HG02973 (cell line): ENCODE data around the gene MIS18A.
"Not testable (repeated sequence)": the region's sequence is repeated elsewhere in the genome, so short reads cannot be mapped to it uniquely, and the experiment has no call there.

Experiments used
- ATAC-seq: cut with Tn5 transposase; IDR thresholded peaks from one replicate; pipeline ENCODE4 v1.9.1; 2021; ENCODE audit warnings: moderate library complexity; ENCODE audit not compliant: unreplicated experiment

The MIS18A gene

GRCh38 chr21:32278518-32279376 is at the start of gene MIS18A:
Gene MIS18A, minus strand, starts transcription at chr21:32279049. Its CDS starts 35 bp downstream, at chr21:32279014.
- ATAC-seq = peak; percentile 88

- ATAC-seq = no peak
Observed at GRCh38 chr21:32328595-32328994, 49.7 kb upstream of the MIS18A start.

GRCh38 chr21:32325706-32326105 is 46.9 kb upstream of the MIS18A start:
- ATAC-seq = no peak

- ATAC-seq = no peak
Observed at GRCh38 chr21:32322676-32323075, 43.8 kb upstream of the MIS18A start.

GRCh38 chr21:32322103-32322502 is 43.3 kb upstream of the MIS18A start:
- ATAC-seq = no peak

- no peak for ATAC-seq
Observed at GRCh38 chr21:32321480-32321879, 42.6 kb upstream of the MIS18A start.

- no peak for ATAC-seq
Observed at GRCh38 chr21:32320726-32321125, 41.9 kb upstream of the MIS18A start.

GRCh38 chr21:32320059-32320458 is 41.2 kb upstream of the MIS18A start:
- ATAC-seq = no peak

GRCh38 chr21:32319012-32319411 is 40.2 kb upstream of the MIS18A start:
- ATAC-seq = no peak

- no peak for ATAC-seq
Observed at GRCh38 chr21:32317726-32318125, 38.9 kb upstream of the MIS18A start.

GRCh38 chr21:32316361-32317215 is 37.7 kb upstream of the MIS18A start:
- ATAC-seq = no peak

- ATAC-seq = no peak
Observed at GRCh38 chr21:32315511-32316281, 36.8 kb upstream of the MIS18A start.

GRCh38 chr21:32314806-32315205 is 36.0 kb upstream of the MIS18A start:
- no peak for ATAC-seq

GRCh38 chr21:32312976-32313375 is 34.1 kb upstream of the MIS18A start:
- no peak for ATAC-seq

- no peak for ATAC-seq
Observed at GRCh38 chr21:32312326-32312725, 33.5 kb upstream of the MIS18A start.

- ATAC-seq = no peak
Observed at GRCh38 chr21:32311621-32312020, 32.8 kb upstream of the MIS18A start.

- ATAC-seq = not testable (repeated sequence)
Observed at GRCh38 chr21:32310976-32311375, 32.1 kb upstream of the MIS18A start.

- no peak for ATAC-seq
Observed at GRCh38 chr21:32309906-32310460, 31.1 kb upstream of the MIS18A start.

GRCh38 chr21:32308696-32309095 is 29.8 kb upstream of the MIS18A start:
- no peak for ATAC-seq

- ATAC-seq = no peak
Observed at GRCh38 chr21:32307706-32308105, 28.9 kb upstream of the MIS18A start.
